ENCODE data around the gene GNAT1.

Gene GNAT1

DNA sequence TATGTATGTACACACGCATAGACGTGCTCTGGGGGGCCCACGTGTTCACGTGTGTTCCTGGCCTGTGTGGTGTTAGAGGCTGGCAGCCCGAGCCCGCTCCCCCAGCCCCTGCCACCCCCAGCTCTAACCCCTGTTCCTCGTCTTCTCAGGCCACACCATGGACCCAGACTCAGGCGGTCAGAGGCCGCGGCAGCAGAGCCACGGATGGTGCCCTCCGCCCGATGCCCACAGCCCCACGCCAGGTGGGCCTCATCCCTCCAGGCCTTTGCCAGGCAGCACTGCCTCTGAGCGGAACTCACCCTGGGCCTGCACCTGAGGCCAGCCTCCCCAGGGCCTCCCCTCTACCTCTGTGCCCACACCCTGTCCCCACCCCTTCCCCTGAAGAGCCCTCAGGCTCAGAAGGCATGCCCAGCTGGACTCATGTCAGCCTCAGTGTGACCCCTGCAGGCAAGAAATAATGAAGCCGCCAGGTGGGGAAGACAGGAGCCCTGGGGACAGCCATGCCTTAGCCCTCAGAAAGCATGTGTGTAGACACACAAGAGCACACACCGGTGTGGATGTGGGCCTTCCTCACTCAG lies 16.4 kb upstream of the GNAT1 start:
- in situ Hi-C loops (cut with MboI; ENCODE audit: low sequenced_read_pairs) = no loop called here

GRCh38 chr3:50177346-50177745 lies 14.1 kb upstream of the GNAT1 start:
- in situ Hi-C loops (cut with MboI; ENCODE audit: low sequenced_read_pairs) = no loop called here

DNA sequence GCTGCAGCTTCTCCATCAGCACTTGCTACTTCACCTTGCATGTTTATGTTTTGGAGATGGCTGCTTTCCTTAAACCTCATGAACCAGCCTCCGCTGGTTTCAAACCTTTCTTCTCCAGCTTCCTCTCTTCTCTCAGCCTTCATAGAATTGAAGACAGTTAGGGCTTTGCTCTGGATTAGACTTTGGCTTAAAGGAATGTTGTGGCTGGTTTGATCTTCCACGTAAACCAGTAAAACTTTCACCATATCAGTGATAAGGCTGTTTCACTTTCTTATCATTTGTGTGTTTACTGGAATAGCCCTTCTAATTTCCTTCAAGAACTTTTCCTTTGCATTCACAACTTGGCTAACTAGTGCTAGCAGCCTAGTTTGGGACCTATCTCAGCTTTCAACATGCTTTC lies 11.7 kb upstream of the GNAT1 start:
- in situ Hi-C loops (cut with MboI; ENCODE audit: low sequenced_read_pairs) = no loop called here

DNA sequence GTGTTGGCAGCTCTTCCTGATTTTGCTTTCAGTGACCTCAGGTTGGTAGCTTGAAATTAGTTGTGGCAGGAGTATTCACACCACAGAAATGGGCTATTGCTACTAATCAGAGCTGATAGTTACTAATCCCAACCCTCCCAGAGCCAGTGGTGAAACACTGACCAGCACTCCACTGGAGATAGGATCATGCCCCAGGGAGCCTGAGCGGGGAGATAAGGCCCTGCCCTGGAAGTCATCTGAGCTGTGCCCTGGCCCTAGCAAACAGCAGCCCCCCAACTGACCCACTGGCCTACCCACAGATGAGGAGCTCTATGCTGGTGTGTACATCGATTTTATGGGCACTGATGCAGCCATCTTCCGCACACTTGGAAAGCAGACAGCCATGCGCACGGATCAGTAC lies 9.4 kb upstream of the GNAT1 start:
- in situ Hi-C loops (cut with MboI; ENCODE audit: low sequenced_read_pairs) = no loop called here

- in situ Hi-C loops (cut with MboI; ENCODE audit: low sequenced_read_pairs) = no loop called here
Measured at GRCh38 chr3:50182533-50183099, 8.8 kb upstream of the GNAT1 start.

- in situ Hi-C loops (cut with MboI; ENCODE audit: low sequenced_read_pairs) = no loop called here
Measured at GRCh38 chr3:50183755-50184154, 7.7 kb upstream of the GNAT1 start.

GRCh38 chr3:50184242-50184978 lies 7.0 kb upstream of the GNAT1 start:
- in situ Hi-C loops (cut with MboI; ENCODE audit: low sequenced_read_pairs) = no loop called here

- in situ Hi-C loops (cut with MboI; ENCODE audit: low sequenced_read_pairs) = no loop called here
Measured at GRCh38 chr3:50185230-50185629, 6.2 kb upstream of the GNAT1 start.

DNA sequence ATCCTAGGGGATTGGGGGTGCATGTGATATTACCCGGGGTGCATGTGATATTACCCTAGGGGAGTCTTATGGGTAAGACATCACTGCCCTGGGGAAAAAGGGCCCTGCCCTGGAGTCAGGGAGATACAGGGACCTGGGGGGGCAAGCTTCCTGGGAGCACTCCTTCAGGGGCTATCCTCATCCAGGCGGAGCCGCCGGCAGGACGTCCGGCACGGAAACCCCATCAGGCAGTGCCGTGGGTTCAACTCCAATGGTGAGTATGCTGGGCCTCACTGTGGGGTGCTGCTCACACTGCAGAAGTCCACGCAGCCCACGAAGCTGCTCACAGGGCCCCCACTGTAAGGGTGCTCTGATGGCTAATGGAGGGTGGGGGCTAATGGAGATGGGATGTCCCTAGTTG lies 5.3 kb upstream of the GNAT1 start:
- in situ Hi-C loops (cut with MboI; ENCODE audit: low sequenced_read_pairs) = no loop called here

- in situ Hi-C loops (cut with MboI; ENCODE audit: low sequenced_read_pairs) = no loop called here
Measured at GRCh38 chr3:50187750-50188149, 3.7 kb upstream of the GNAT1 start.

DNA sequence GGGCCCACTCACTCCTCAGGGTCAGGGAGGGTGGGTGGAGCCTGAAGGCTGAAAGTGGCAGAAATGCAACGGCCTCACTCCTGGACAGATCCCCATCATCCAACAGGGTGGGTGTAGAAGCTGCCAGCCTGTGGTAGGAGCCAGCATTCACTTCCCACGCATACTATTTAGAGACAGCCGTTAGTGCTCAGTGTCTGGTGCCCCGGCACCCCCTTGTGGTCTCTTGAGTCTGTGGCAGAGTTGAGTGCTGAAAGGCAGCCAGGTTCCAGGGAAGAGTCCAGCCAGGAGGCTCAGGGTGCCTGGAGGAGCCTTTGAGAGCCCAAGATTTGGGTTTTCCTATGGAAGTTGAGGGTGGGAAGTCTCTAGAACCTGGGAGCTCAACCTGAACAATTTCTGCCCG lies 2.1 kb upstream of the GNAT1 start:
- in situ Hi-C loops (cut with MboI; ENCODE audit: low sequenced_read_pairs) = no loop called here

- in situ Hi-C loops (cut with MboI; ENCODE audit: low sequenced_read_pairs) = no loop called here
Measured at GRCh38 chr3:50189989-50190388, 1.4 kb upstream of the GNAT1 start.

DNA sequence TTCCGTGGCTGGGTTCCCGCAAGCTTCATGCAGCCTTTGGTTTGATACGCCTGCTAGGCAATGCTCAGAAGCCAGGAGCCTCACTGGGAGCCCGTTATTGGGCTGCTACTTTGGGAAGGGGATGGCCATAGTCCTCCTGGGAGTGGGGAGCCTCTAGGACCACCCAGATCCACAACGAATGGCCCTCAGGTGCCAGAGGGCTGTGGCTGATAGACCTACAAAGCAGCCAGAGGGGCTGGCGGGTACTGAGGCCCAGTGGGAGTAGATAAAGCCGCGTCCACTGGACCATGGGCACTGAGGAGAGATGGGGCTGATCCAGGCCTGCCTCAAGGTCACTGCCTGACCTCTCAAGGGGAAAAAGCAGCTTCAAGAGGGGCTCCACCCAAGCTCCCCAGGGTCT lies 714 bp downstream of the GNAT1 start:
- in situ Hi-C loops (cut with MboI; ENCODE audit: low sequenced_read_pairs) = no loop called here

- in situ Hi-C loops (cut with MboI; ENCODE audit: low sequenced_read_pairs) = no loop called here
Measured at GRCh38 chr3:50192689-50193141, 1.3 kb downstream of the GNAT1 start.

DNA sequence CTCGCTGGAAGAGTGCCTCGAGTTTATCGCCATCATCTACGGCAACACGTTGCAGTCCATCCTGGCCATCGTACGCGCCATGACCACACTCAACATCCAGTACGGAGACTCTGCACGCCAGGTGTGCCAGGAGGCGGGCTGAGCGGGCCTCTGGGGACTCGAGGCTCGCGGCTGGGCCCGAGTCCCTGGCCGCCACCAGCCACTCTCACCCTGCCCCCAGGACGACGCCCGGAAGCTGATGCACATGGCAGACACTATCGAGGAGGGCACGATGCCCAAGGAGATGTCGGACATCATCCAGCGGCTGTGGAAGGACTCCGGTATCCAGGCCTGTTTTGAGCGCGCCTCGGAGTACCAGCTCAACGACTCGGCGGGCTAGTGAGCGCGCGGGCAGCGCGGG lies 1.9 kb downstream of the GNAT1 start:
- in situ Hi-C loops (cut with MboI; ENCODE audit: low sequenced_read_pairs) = no loop called here

DNA sequence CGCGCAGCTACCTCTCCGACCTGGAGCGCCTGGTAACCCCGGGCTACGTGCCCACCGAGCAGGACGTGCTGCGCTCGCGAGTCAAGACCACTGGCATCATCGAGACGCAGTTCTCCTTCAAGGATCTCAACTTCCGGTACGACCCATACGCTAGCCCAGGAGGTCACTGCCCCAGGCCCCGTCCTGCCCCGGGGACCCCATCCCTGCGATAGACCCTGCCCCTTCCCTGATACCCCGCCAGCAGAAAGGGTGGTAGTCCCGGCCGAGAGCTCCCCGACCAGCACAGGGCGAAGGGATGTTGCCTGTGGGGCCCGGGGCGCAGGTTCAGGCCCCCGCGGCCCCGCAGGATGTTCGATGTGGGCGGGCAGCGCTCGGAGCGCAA lies 2.3 kb downstream of the GNAT1 start:
- in situ Hi-C loops (cut with MboI; ENCODE audit: low sequenced_read_pairs) = no loop called here

- in situ Hi-C loops (cut with MboI; ENCODE audit: low sequenced_read_pairs) = no loop called here
Measured at GRCh38 chr3:50194128-50194902, 2.9 kb downstream of the GNAT1 start.

DNA sequence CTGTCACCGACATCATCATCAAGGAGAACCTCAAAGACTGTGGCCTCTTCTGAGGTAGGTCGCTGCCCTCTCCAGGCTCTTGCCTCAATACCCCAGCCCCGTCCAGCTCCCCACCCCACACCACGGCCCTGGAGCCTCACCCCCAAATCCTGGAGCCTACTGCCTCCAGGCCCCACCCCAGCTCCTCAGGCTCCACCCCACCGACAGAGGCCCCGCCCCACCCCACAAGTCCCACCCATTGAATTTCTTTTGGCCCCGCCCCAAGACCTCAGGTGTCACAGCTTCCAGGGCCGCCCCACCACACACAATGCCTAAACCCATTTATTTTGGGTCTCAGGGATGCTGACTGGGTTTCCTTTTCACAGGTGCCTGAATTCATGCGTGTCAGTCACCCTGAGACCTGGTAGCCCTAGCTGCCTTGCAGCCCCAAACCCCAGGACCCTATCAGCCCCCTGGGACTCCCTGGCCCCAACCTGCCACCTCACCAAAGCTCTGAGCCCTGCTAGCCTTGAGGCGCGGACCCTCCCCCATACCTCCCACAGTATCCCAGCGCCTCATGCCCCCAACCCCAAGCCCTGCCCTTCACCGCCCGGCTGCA lies 3.6 kb downstream of the GNAT1 start:
- in situ Hi-C loops (cut with MboI; ENCODE audit: low sequenced_read_pairs) = no loop called here

DNA sequence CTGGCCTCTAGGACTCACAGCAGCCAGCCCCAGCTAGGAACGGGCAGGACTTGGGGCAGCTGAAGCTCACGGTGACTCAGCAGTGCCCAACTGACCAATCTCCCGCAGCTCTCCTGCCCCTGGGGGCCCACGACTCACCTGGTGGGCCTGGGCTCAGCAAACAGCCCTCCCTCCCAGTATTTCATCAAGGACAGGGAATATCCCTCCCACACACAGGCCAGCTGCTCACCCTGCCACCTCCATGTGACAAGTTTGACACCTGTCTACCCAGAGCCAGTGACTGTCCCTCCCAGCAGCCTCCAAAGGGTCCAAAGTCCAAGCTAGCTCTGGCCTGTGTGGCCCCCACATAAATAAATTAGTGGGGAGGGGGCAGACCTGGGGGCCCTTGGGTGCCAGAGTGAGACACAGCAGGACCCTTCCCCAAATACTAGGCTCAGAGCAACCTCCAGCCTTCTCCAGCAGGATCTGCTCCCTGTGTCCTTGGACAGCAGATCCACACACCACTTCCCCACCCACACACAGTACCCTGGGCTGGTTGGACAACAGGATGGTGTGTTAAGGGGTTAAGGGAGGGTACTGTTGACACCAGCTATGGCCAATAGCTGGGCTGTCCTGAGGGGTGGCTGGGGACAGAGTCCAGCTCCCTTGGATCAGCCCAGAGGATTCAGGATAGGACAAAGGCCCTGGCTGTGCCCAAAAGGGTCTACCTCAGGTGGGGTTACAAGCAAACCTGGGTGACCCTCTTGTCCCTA lies 4.3 kb downstream of the GNAT1 start:
- in situ Hi-C loops (cut with MboI; ENCODE audit: low sequenced_read_pairs) = no loop called here

- in situ Hi-C loops (cut with MboI; ENCODE audit: low sequenced_read_pairs) = no loop called here
Measured at GRCh38 chr3:50196253-50196801, 4.9 kb downstream of the GNAT1 start.
